Gastrocnemius medialis (tissue), 4 donors: Measurements from ENCODE around the gene MRLN.
"Not testable (repeated sequence)": the region's sequence is repeated elsewhere in the genome, so short reads cannot be mapped to it uniquely, and the experiment has no call there.

Source experiments
- CTCF ChIP-seq, 5 experiments: fragments of 450-650 bp in 3 of 5; fragments of 200-600 bp in 2 of 5; sonication (generic) in 2 of 5; IDR thresholded peaks in 4 of 5; conservative IDR thresholded peaks in 1 of 5; 1 replicate in 4 of 5; 2 replicates in 1 of 5; pipeline ENCODE4 v1.5.1; 2016 to 2019; ENCODE audit warnings: antibody characterized with exemption in 5 of 5, mild to moderate bottlenecking in 3 of 5, moderate library complexity in 3 of 5
- POLR2A ChIP-seq, 2 donors: fragments of 450-650 bp; IDR thresholded peaks; one replicate each; pipeline ENCODE4 v1.6.1; 2017; ENCODE audit warnings: antibody characterized with exemption in 2 of 2, mild to moderate bottlenecking in 2 of 2, moderate library complexity in 2 of 2

- TF ChIP-seq POLR2A (IDR thresholded peaks at IDR 0.05); CTCF (IDR thresholded peaks at IDR 0.05 in 4 of 5, conservative IDR thresholded peaks at IDR 0.05 in 1 of 5): not testable (repeated sequence)
Measured at GRCh38 chr10:59744156-59744555, 9.1 kb downstream of the MRLN start.
